HepG2 (cell line): ENCODE data around the gene RGS8. TPM values are rescaled to one million over a fixed set of nuclear protein-coding genes. Genes with fewer than 3 reads are reported as not detected.

ENCODE experiments used
- ATAC-seq: fragments of 200-7000 bp; cut with Tn5 transposase; 3 replicates; pipeline ENCODE4 v1.9.1; 2020; ENCODE audit warnings: mild to moderate bottlenecking, moderate library complexity
- BruUV-seq: library from RNA; stranded (reverse); fragments of 400-500 nt; replicated peaks from 2 replicates; lab custom pipeline; 2021; lab: Mats Ljungman, UMichigan
- CTCF ChIA-PET: fragments of 300-600 bp; formaldehyde crosslinking; extraction: SDS; loops from one replicate; lab custom pipeline; 2021; ENCODE audit warnings: low total read pairs, inconsistent platforms, low intra/inter-chr PET ratio; lab: Yijun Ruan, JAX
- POLR2A ChIA-PET: fragments of 350-600 bp; sonication (Branson Sonifier 250); formaldehyde crosslinking; loops from one replicate; lab custom pipeline; 2020; ENCODE audit warnings: antibody characterized with exemption, inconsistent platforms; lab: Yijun Ruan, JAX
- DNase-seq: peaks from one replicate; pipeline ENCODE4 v3.0.0-alpha.2; 2015; ENCODE audit warnings: low spot score
- FAIRE-seq: peaks from 3 replicates; lab custom pipeline; 2011; peaks lifted over from hg19 to GRCh38; lab: Jason Lieb, UNC
- H2AFZ ChIP-seq: one replicate; pipeline ENCODE4 v1.6.1; 2011; ENCODE audit warnings: low read length, inconsistent platforms
- H3K27ac ChIP-seq: fragments of 300-600 bp; 3 replicates; pipeline ENCODE4 v1.8.0; 2011; ENCODE audit warnings: mixed run types, mild to moderate bottlenecking, mixed read lengths, low read length, inconsistent platforms; ENCODE audit not compliant: insufficient read depth; ENCODE audit errors: extremely low read length
- H3K27me3 ChIP-seq, 2 experiments: fragments of 200-600 bp in 1 of 2; 2 replicates in 1 of 2; 3 replicates in 1 of 2; pipeline versions ENCODE4 v1.6.0 to v1.8.0; 2011; ENCODE audit warnings: low read length in 2 of 2, mild to moderate bottlenecking in 2 of 2, moderate library complexity in 2 of 2, inconsistent platforms in 1 of 2; ENCODE audit not compliant: insufficient read depth in 2 of 2, control insufficient read depth in 1 of 2
- H3K36me3 ChIP-seq, 2 experiments: fragments of 200-600 bp in 1 of 2; replicated peaks in 1 of 2; 2 replicates in 1 of 2; 3 replicates in 1 of 2; pipeline versions ENCODE4 v1.5.1 to v1.8.0; 2011; ENCODE audit warnings: low read length in 2 of 2, inconsistent platforms in 1 of 2; ENCODE audit not compliant: insufficient read depth in 2 of 2, control insufficient read depth in 1 of 2
- H3K4me1 ChIP-seq: 2 replicates; pipeline ENCODE4 v1.5.1; 2012; ENCODE audit warnings: low read length, inconsistent platforms; ENCODE audit not compliant: insufficient read depth
- H3K4me2 ChIP-seq: 2 replicates; pipeline ENCODE4 v1.6.0; 2011; ENCODE audit warnings: low read depth, low read length, inconsistent platforms
- H3K4me3 ChIP-seq, 3 experiments: fragments of 200-600 bp in 1 of 3; sonication (generic), shearing (Covaris generic) in 1 of 3; replicated peaks in 1 of 3; 2 replicates each; pipeline ENCODE4 v1.5.1; 2011 to 2016; ENCODE audit warnings: low read length in 3 of 3, inconsistent platforms in 2 of 3, low read depth in 2 of 3, mild to moderate bottlenecking in 2 of 3, control low read depth in 1 of 3, mixed read lengths in 1 of 3; ENCODE audit not compliant: insufficient read depth in 1 of 3
- H3K79me2 ChIP-seq: one replicate; pipeline ENCODE4 v1.6.1; 2011; ENCODE audit warnings: low read length, inconsistent platforms; ENCODE audit not compliant: insufficient read depth
- H3K9ac ChIP-seq: 2 replicates; pipeline ENCODE4 v1.6.0; 2011; ENCODE audit warnings: mild to moderate bottlenecking, low read depth, low read length, inconsistent platforms; ENCODE audit not compliant: insufficient read depth
- H3K9me3 ChIP-seq: 2 replicates; pipeline ENCODE4 v1.5.1; 2012; ENCODE audit warnings: mild to moderate bottlenecking, low read length
- H4K20me1 ChIP-seq: 2 replicates; pipeline ENCODE4 v1.6.0; 2011; ENCODE audit warnings: inconsistent platforms, mild to moderate bottlenecking, low read length, moderate library complexity; ENCODE audit not compliant: insufficient read depth
- CENPT ChIP-seq: sonication (generic); formaldehyde crosslinking; IDR thresholded peaks from 2 replicates; pipeline ENCODE4 v1.8.0; 2022; ENCODE audit warnings: low read depth, mild to moderate bottlenecking, moderate library complexity, missing genetic modification reagents
- HOXA9 ChIP-seq: sonication (generic); formaldehyde crosslinking; IDR thresholded peaks from 2 replicates; pipeline ENCODE4 v1.8.1; 2022; ENCODE audit warnings: missing genetic modification reagents, mild to moderate bottlenecking, moderate library complexity, borderline replicate concordance
- ISL2 ChIP-seq: sonication (generic); formaldehyde crosslinking; IDR thresholded peaks from 2 replicates; pipeline ENCODE4 v1.5.0; 2020; ENCODE audit warnings: missing genetic modification reagents
- JUNB ChIP-seq: sonication (generic); formaldehyde crosslinking; IDR thresholded peaks from 2 replicates; pipeline ENCODE4 v1.8.0; 2022; ENCODE audit warnings: missing genetic modification reagents, mild to moderate bottlenecking, borderline replicate concordance
- REPIN1 ChIP-seq: sonication (generic); formaldehyde crosslinking; IDR thresholded peaks from 2 replicates; pipeline ENCODE4 v1.8.0; 2022; ENCODE audit warnings: missing genetic modification reagents, low read depth, mild to moderate bottlenecking, borderline replicate concordance
- SAFB2 ChIP-seq: sonication (generic); formaldehyde crosslinking; IDR thresholded peaks from 2 replicates; pipeline ENCODE4 v1.5.1; 2020; ENCODE audit warnings: missing genetic modification reagents, low read depth, mild to moderate bottlenecking, borderline replicate concordance
- SALL2 ChIP-seq: sonication (generic); formaldehyde crosslinking; IDR thresholded peaks from 2 replicates; pipeline ENCODE4 v1.8.1; 2023; ENCODE audit warnings: mild to moderate bottlenecking, missing genetic modification reagents, inconsistent platforms
- ZKSCAN8 ChIP-seq: IDR thresholded peaks from 2 replicates; pipeline ENCODE4 v1.6.1; 2016; ENCODE audit warnings: borderline replicate concordance, missing genetic modification reagents, missing compliant biosample characterization
- ZNF672 ChIP-seq: sonication (generic); formaldehyde crosslinking; IDR thresholded peaks from 2 replicates; pipeline ENCODE4 v1.8.1; 2022; ENCODE audit warnings: missing genetic modification reagents
- WGBS: methylation state at CpG from one replicate; pipeline ENCODE4 v1.1.6; 2017; ENCODE audit warnings: low lambda C conversion rate; 5-methylcytosine and 5-hydroxymethylcytosine counted together
- in situ Hi-C: cut with HindIII; loops from 2 replicates; pipeline ENCODE4 v1.10.0; 2017; ENCODE audit warnings: low pct_unique_long_range_greater_than_20kb; ENCODE audit not compliant: extremely low pct_ligation_motif_present
- intact Hi-C: fragments of 100-400 bp; cut with micrococcal nuclease; formaldehyde crosslinking; loops from one replicate; pipeline ENCODE4 v1.10.0; 2022; ENCODE audit not compliant: unreplicated experiment
- polyA plus RNA-seq, 8 experiments: library from polyadenylated mRNA; depleted of rRNA in 3 of 8; stranded (reverse) in 7 of 8; unstranded in 1 of 8; fragments of >200 nt; fragmentation: Illumina TruSeq in 4 of 8; extraction: Trizol in 4 of 8; gene quantifications; 2 replicates each; pipeline versions ENCODE4 v1.2.1 to v1.2.3, GENCODE V29; 2011 to 2016; ENCODE audit warnings: low read depth in 4 of 8, missing spikeins in 1 of 8, mixed read lengths in 1 of 8; ENCODE audit not compliant: insufficient read depth in 1 of 8
- total RNA-seq, 5 experiments: library from RNA; depleted of rRNA; stranded (reverse); fragments of >200 nt; fragmentation: Illumina TruSeq; extraction: Trizol; gene quantifications; 2 replicates each; pipeline ENCODE4 v1.2.3, GENCODE V29; 2016; ENCODE audit warnings: low read depth in 1 of 5
- TF ChIP-seq, protein P1 (sequence below): IDR thresholded peaks from 2 replicates; pipeline ENCODE4 v1.4.0; 2020; ENCODE audit warnings: mild to moderate bottlenecking, missing genetic modification reagents
- TF ChIP-seq, protein P2 (sequence below), 2 experiments: sonication (generic) in 1 of 2; formaldehyde crosslinking in 1 of 2; IDR thresholded peaks; 2 replicates each; pipeline versions ENCODE4 v1.6.1 to v1.9.0; 2014 to 2022; ENCODE audit warnings: antibody characterized with exemption in 1 of 2, borderline replicate concordance in 1 of 2, inconsistent platforms in 1 of 2, low read depth in 1 of 2, missing genetic modification reagents in 1 of 2

RGS8 gene
- total and polyA plus RNA-seq, 2 of the 13 experiments (the other 11 are each of a cell fraction or from before 2014, with no cell fraction given) = not detected

DNA sequence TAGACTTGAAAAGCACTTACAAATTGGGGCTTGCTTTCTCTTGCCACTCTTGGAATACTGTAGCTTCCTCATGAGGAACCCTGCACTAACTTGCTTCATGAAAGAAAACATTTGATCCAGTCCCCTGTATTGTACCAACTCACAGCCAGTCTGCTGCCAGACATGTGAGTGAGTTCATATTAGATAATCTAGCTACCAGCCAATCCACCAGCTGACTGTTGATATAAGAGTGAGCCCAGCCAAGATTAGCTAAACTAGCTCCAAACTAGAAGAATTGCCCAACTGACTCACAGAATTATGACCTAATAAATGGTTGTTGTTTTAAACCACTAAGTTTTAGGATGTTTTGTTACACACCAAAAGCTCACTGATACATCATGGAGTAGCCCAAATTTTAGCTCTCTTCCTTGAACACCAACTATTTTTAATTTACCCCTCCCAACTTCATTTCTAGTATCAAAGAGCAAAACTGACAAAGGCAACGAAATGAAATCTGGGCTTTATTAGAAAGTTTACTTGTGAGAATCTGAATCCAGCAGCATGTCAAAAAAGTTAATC is 6.6 kb upstream of the RGS8 start:
- no peaks in the 10 kb centered on the region for H3K9me3 ChIP-seq
- no TSS peak for BruUV-seq
- no peak for TF ChIP-seq SAFB2 (CRISPR knock-in tag)
- TF ChIP-seq, protein P1, sequence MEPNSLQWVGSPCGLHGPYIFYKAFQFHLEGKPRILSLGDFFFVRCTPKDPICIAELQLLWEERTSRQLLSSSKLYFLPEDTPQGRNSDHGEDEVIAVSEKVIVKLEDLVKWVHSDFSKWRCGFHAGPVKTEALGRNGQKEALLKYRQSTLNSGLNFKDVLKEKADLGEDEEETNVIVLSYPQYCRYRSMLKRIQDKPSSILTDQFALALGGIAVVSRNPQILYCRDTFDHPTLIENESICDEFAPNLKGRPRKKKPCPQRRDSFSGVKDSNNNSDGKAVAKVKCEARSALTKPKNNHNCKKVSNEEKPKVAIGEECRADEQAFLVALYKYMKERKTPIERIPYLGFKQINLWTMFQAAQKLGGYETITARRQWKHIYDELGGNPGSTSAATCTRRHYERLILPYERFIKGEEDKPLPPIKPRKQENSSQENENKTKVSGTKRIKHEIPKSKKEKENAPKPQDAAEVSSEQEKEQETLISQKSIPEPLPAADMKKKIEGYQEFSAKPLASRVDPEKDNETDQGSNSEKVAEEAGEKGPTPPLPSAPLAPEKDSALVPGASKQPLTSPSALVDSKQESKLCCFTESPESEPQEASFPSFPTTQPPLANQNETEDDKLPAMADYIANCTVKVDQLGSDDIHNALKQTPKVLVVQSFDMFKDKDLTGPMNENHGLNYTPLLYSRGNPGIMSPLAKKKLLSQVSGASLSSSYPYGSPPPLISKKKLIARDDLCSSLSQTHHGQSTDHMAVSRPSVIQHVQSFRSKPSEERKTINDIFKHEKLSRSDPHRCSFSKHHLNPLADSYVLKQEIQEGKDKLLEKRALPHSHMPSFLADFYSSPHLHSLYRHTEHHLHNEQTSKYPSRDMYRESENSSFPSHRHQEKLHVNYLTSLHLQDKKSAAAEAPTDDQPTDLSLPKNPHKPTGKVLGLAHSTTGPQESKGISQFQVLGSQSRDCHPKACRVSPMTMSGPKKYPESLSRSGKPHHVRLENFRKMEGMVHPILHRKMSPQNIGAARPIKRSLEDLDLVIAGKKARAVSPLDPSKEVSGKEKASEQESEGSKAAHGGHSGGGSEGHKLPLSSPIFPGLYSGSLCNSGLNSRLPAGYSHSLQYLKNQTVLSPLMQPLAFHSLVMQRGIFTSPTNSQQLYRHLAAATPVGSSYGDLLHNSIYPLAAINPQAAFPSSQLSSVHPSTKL (CRISPR knock-in tag) = no peak
- no peak for TF ChIP-seq JUNB (CRISPR knock-in tag)
- TF ChIP-seq ZKSCAN8 (CRISPR knock-in tag) = no peak
- TF ChIP-seq HOXA9 = no peak
- no peak for TF ChIP-seq REPIN1 (CRISPR knock-in tag)
- no peak for TF ChIP-seq CENPT
- no peak for TF ChIP-seq ZNF672 (CRISPR knock-in tag)
- TF ChIP-seq ISL2 = no peak
- TF ChIP-seq, protein P2, sequence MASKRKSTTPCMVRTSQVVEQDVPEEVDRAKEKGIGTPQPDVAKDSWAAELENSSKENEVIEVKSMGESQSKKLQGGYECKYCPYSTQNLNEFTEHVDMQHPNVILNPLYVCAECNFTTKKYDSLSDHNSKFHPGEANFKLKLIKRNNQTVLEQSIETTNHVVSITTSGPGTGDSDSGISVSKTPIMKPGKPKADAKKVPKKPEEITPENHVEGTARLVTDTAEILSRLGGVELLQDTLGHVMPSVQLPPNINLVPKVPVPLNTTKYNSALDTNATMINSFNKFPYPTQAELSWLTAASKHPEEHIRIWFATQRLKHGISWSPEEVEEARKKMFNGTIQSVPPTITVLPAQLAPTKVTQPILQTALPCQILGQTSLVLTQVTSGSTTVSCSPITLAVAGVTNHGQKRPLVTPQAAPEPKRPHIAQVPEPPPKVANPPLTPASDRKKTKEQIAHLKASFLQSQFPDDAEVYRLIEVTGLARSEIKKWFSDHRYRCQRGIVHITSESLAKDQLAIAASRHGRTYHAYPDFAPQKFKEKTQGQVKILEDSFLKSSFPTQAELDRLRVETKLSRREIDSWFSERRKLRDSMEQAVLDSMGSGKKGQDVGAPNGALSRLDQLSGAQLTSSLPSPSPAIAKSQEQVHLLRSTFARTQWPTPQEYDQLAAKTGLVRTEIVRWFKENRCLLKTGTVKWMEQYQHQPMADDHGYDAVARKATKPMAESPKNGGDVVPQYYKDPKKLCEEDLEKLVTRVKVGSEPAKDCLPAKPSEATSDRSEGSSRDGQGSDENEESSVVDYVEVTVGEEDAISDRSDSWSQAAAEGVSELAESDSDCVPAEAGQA (IDR thresholded peaks at IDR 0.05; ENCODE audit: low read depth) = no peak
- TF ChIP-seq, protein P2 (CRISPR knock-in tag; IDR thresholded peaks at IDR 0.05; ENCODE audit: borderline replicate concordance) = no peak
- no peak for TF ChIP-seq SALL2
- no peaks in the 10 kb centered on the region for H3K4me1 ChIP-seq
- intact Hi-C loops = no loop called here
- peaks cover 0 to 7% of the 10 kb centered on the region in 2 experiments; a peak in 2 of 5 replicates for H3K27me3 ChIP-seq
- H3K4me3 ChIP-seq = no peak overlapping the region
- H3K4me2 ChIP-seq = no peak overlapping the region
- H3K79me2 ChIP-seq = no peaks in the 10 kb centered on the region
- H2AFZ ChIP-seq = no peak overlapping the region
- CTCF ChIA-PET = no interaction called here
- DNase-seq (no peak), ATAC-seq (no peak), FAIRE-seq (no peak)
- no peak overlapping the region for H3K27ac ChIP-seq
- POLR2A ChIA-PET = no interaction called here
- in situ Hi-C loops = no loop called here
- 0% methylated on average over 1 of the region's 1 CpG for WGBS
- H3K36me3 ChIP-seq = no peaks in the 10 kb centered on the region
- no peak overlapping the region for H3K9ac ChIP-seq
- H4K20me1 ChIP-seq = no peaks in the 10 kb centered on the region
